Karpas-422 (cell line): Measurements from ENCODE around the gene PIK3IP1. TPM values are rescaled to one million over a fixed set of nuclear protein-coding genes. Genes with fewer than 3 reads are reported as not detected.

ENCODE experiments used
- DNase-seq: peaks from one replicate; pipeline ENCODE4 v3.0.0-alpha.2; 2015
- H2AFZ ChIP-seq: fragments of 200-600 bp; sonication (generic); 2 replicates; pipeline ENCODE4 v1.6.1; 2014; ENCODE audit warnings: antibody characterized with exemption, low read length, mixed read lengths
- H3K27ac ChIP-seq: fragments of 200-600 bp; sonication (generic); 2 replicates; pipeline ENCODE4 v1.5.1; 2014; ENCODE audit warnings: mild to moderate bottlenecking, low read length, moderate library complexity
- H3K27me3 ChIP-seq: fragments of 200-600 bp; sonication (generic); 2 replicates; pipeline ENCODE4 v1.6.1; 2014; ENCODE audit warnings: low read length, mixed read lengths
- H3K36me3 ChIP-seq: fragments of 200-600 bp; sonication (generic); 2 replicates; pipeline ENCODE4 v1.6.1; 2014; ENCODE audit warnings: low read length, mixed read lengths; ENCODE audit not compliant: insufficient read depth
- H3K4me1 ChIP-seq: fragments of 200-600 bp; sonication (generic); 2 replicates; pipeline ENCODE4 v1.6.1; 2014; ENCODE audit warnings: mild to moderate bottlenecking, low read length, mixed read lengths
- H3K4me2 ChIP-seq: fragments of 200-600 bp; sonication (generic); 2 replicates; pipeline ENCODE4 v1.6.1; 2014; ENCODE audit warnings: low read length, low read depth, mild to moderate bottlenecking; ENCODE audit not compliant: poor library complexity, severe bottlenecking
- H3K4me3 ChIP-seq: fragments of 200-600 bp; sonication (generic); 2 replicates; pipeline ENCODE4 v1.5.1; 2014; ENCODE audit warnings: mild to moderate bottlenecking, antibody characterized with exemption, low read length, mixed read lengths
- H3K79me2 ChIP-seq: fragments of 200-600 bp; sonication (generic); 2 replicates; pipeline ENCODE4 v1.6.1; 2014; ENCODE audit warnings: mild to moderate bottlenecking, low read length, mixed read lengths
- H3K9ac ChIP-seq: fragments of 200-600 bp; sonication (generic); 2 replicates; pipeline ENCODE4 v1.6.0; 2014; ENCODE audit warnings: low read length
- H3K9me2 ChIP-seq: fragments of 200-600 bp; sonication (generic), shearing (Covaris generic); replicated peaks from 2 replicates; pipeline ENCODE4 v1.6.0; 2014; ENCODE audit warnings: mild to moderate bottlenecking, low read length, moderate library complexity; ENCODE audit not compliant: insufficient read depth
- H3K9me3 ChIP-seq: fragments of 300-700, 200-600 bp; sonication (generic); 2 replicates; pipeline ENCODE4 v1.6.1; 2014; ENCODE audit warnings: low read length, mixed read lengths
- H4K20me1 ChIP-seq: fragments of 200-600 bp; sonication (generic); 2 replicates; pipeline ENCODE4 v1.6.1; 2014; ENCODE audit warnings: mild to moderate bottlenecking, antibody characterized with exemption, low read length, low read depth; ENCODE audit not compliant: insufficient read depth
- total RNA-seq: library from RNA; depleted of rRNA; stranded (reverse); fragments of >200 nt; shearing (Covaris generic); gene quantifications from 2 replicates; pipeline ENCODE4 v1.2.3, GENCODE V29; 2014; ENCODE audit warnings: low replicate concordance

The PIK3IP1 gene
- total RNA-seq, 1 experiment from 2014 or later, result 17.9 TPM

- Histone ChIP-seq H3K4me2 (no peak overlapping the region), H3K4me1 (no peaks in the 10 kb centered on the region), H4K20me1 (no peaks in the 10 kb centered on the region), H3K27me3 (no peaks in the 10 kb centered on the region), H3K27ac (no peak overlapping the region), H3K9ac (no peak overlapping the region), H3K79me2 (no peaks in the 10 kb centered on the region), H3K36me3 (peaks cover 19% of the 10 kb centered on the region), H3K9me3 (no peaks in the 10 kb centered on the region), H3K9me2 (no peaks in the 10 kb centered on the region), H2AFZ (no peak overlapping the region), H3K4me3 (no peak overlapping the region)
- no peak for DNase-seq
Measured at GRCh38 chr22:31278626-31279326, 13.5 kb downstream of the PIK3IP1 start.

GRCh38 chr22:31278151-31278621 lies 14.1 kb downstream of the PIK3IP1 start:
- Histone ChIP-seq H3K4me2 (no peak overlapping the region), H3K9me3 (no peaks in the 10 kb centered on the region), H3K9me2 (no peaks in the 10 kb centered on the region), H2AFZ (no peak overlapping the region), H3K4me3 (no peak overlapping the region), H4K20me1 (no peaks in the 10 kb centered on the region), H3K27me3 (no peaks in the 10 kb centered on the region), H3K27ac (no peak overlapping the region), H3K36me3 (peaks cover 21% of the 10 kb centered on the region), H3K79me2 (no peaks in the 10 kb centered on the region), H3K4me1 (no peaks in the 10 kb centered on the region), H3K9ac (no peak overlapping the region)
- DNase-seq, result no peak

- no peak for DNase-seq
- Histone ChIP-seq H3K27ac (no peak overlapping the region), H3K27me3 (no peaks in the 10 kb centered on the region), H3K4me3 (no peak overlapping the region), H2AFZ (no peak overlapping the region), H3K9me2 (no peaks in the 10 kb centered on the region), H3K9me3 (no peaks in the 10 kb centered on the region), H3K9ac (no peak overlapping the region), H4K20me1 (no peaks in the 10 kb centered on the region), H3K4me2 (no peak overlapping the region), H3K79me2 (no peaks in the 10 kb centered on the region), H3K4me1 (no peaks in the 10 kb centered on the region), H3K36me3 (peaks cover 23% of the 10 kb centered on the region)
Measured at GRCh38 chr22:31277741-31278140, 14.5 kb downstream of the PIK3IP1 start.

GRCh38 chr22:31276426-31277167 lies 15.7 kb downstream of the PIK3IP1 start:
- no peak overlapping the region for H3K4me3 ChIP-seq
- no peak overlapping the region for H3K27ac ChIP-seq
- H3K4me1 ChIP-seq, result no peaks in the 10 kb centered on the region
- H3K36me3 ChIP-seq, result peaks cover 26% of the 10 kb centered on the region
- H3K9me2 ChIP-seq, result no peaks in the 10 kb centered on the region
- no peak overlapping the region for H3K9ac ChIP-seq
- no peaks in the 10 kb centered on the region for H3K79me2 ChIP-seq
- H3K4me2 ChIP-seq, result no peak overlapping the region
- no peaks in the 10 kb centered on the region for H3K9me3 ChIP-seq
- H3K27me3 ChIP-seq, result no peaks in the 10 kb centered on the region
- DNase-seq, result no peak
- H2AFZ ChIP-seq, result no peak overlapping the region
- H4K20me1 ChIP-seq, result no peaks in the 10 kb centered on the region

- Histone ChIP-seq H3K4me1 (no peaks in the 10 kb centered on the region), H2AFZ (no peak overlapping the region), H3K9me3 (no peaks in the 10 kb centered on the region), H3K27me3 (no peaks in the 10 kb centered on the region), H3K9me2 (no peaks in the 10 kb centered on the region), H3K79me2 (no peaks in the 10 kb centered on the region), H3K27ac (no peak overlapping the region), H4K20me1 (no peaks in the 10 kb centered on the region), H3K4me2 (no peak overlapping the region), H3K4me3 (no peak overlapping the region), H3K36me3 (peaks cover 27% of the 10 kb centered on the region), H3K9ac (no peak overlapping the region)
- DNase-seq, result no peak
Measured at GRCh38 chr22:31275576-31275975, 16.7 kb downstream of the PIK3IP1 start.

- Histone ChIP-seq H3K4me2 (no peak overlapping the region), H3K4me3 (no peak overlapping the region), H4K20me1 (no peaks in the 10 kb centered on the region), H3K27me3 (no peaks in the 10 kb centered on the region), H3K9me2 (no peaks in the 10 kb centered on the region), H3K9ac (no peak overlapping the region), H3K36me3 (peaks cover 23% of the 10 kb centered on the region), H3K27ac (no peak overlapping the region), H3K4me1 (no peaks in the 10 kb centered on the region), H3K79me2 (no peaks in the 10 kb centered on the region), H2AFZ (no peak overlapping the region), H3K9me3 (no peaks in the 10 kb centered on the region)
- DNase-seq, result no peak
Measured at GRCh38 chr22:31275018-31275417, 17.3 kb downstream of the PIK3IP1 start.

- Histone ChIP-seq H2AFZ (no peak overlapping the region), H3K4me1 (no peaks in the 10 kb centered on the region), H3K79me2 (no peaks in the 10 kb centered on the region), H3K9me2 (no peaks in the 10 kb centered on the region), H3K36me3 (peaks cover 20% of the 10 kb centered on the region), H3K9me3 (no peaks in the 10 kb centered on the region), H3K4me3 (no peak overlapping the region), H3K27ac (no peak overlapping the region), H4K20me1 (no peaks in the 10 kb centered on the region), H3K4me2 (no peak overlapping the region), H3K27me3 (no peaks in the 10 kb centered on the region), H3K9ac (no peak overlapping the region)
- DNase-seq, result no peak
Measured at GRCh38 chr22:31274017-31274416, 18.3 kb downstream of the PIK3IP1 start.

GRCh38 chr22:31272522-31273446 lies 19.5 kb downstream of the PIK3IP1 start:
- no peak overlapping the region for H3K9ac ChIP-seq
- peak; percentile 84 for DNase-seq
- H3K9me3 ChIP-seq, result no peaks in the 10 kb centered on the region
- H3K79me2 ChIP-seq, result no peaks in the 10 kb centered on the region
- no peaks in the 10 kb centered on the region for H3K4me1 ChIP-seq
- no peaks in the 10 kb centered on the region for H3K27me3 ChIP-seq
- no peaks in the 10 kb centered on the region for H4K20me1 ChIP-seq
- H3K4me2 ChIP-seq, result no peak overlapping the region
- H3K27ac ChIP-seq, result no peak overlapping the region
- no peak overlapping the region for H3K4me3 ChIP-seq
- H3K9me2 ChIP-seq, result no peaks in the 10 kb centered on the region
- peaks cover 23% of the 10 kb centered on the region for H3K36me3 ChIP-seq
- H2AFZ ChIP-seq, result no peak overlapping the region
